Spinal cord (tissue), 10 donors: Measurements from ENCODE around the gene ATF7. TPM values are rescaled to one million over a fixed set of nuclear protein-coding genes. Genes with fewer than 3 reads are reported as not detected.
"Not testable (repeated sequence)": the region's sequence is repeated elsewhere in the genome, so short reads cannot be mapped to it uniquely, and the experiment has no call there.

ENCODE experiments used
- DNase-seq, 6 donors: peaks; one replicate each; pipeline versions ENCODE4 v3.0.0 to v3.0.0-alpha.2; 2013 to 2015; ENCODE audit warnings: low spot score in 6 of 6, low read depth in 4 of 6
- H3K27ac ChIP-seq: one replicate; pipeline ENCODE4 v1.5.1; 2013; ENCODE audit warnings: low read depth, low read length, control low read depth
- H3K27me3 ChIP-seq: one replicate; pipeline ENCODE4 v1.6.1; 2013; ENCODE audit warnings: low read length; ENCODE audit not compliant: control insufficient read depth, insufficient read depth
- H3K36me3 ChIP-seq: one replicate; pipeline ENCODE4 v1.6.1; 2013; ENCODE audit warnings: low read length; ENCODE audit not compliant: control insufficient read depth, insufficient read depth
- H3K4me1 ChIP-seq: one replicate; pipeline ENCODE4 v1.6.1; 2013; ENCODE audit warnings: low read length; ENCODE audit not compliant: control insufficient read depth, insufficient read depth
- H3K4me3 ChIP-seq: one replicate; pipeline ENCODE4 v1.5.1; 2013; ENCODE audit warnings: low read depth, low read length, control low read depth
- H3K9me3 ChIP-seq: one replicate; pipeline ENCODE4 v1.6.1; 2013; ENCODE audit warnings: low read length; ENCODE audit not compliant: control insufficient read depth, insufficient read depth
- WGBS: methylation state at CpG from one replicate; pipeline ENCODE4 v1.1.5; 2013; ENCODE audit warnings: missing lambda C conversion rate; ENCODE audit not compliant: insufficient coverage; 5-methylcytosine and 5-hydroxymethylcytosine counted together
- polyA plus RNA-seq, 2 donors: library from polyadenylated mRNA; unstranded; fragments of 120-200 nt; gene quantifications; one replicate each; pipeline ENCODE4 v1.2.1, GENCODE V29; 2013; ENCODE audit not compliant: insufficient read length in 2 of 2
- total RNA-seq, 2 donors: library from RNA; depleted of rRNA in 1 of 2; stranded (reverse); fragments of 120-200 nt in 1 of 2; fragments of >200 nt in 1 of 2; gene quantifications; one replicate each; pipeline versions ENCODE4 v1.2.3 to v1.2.4, GENCODE V29; 2013 to 2014
- donor health status: healthy.

ATF7 gene
- total and polyA plus RNA-seq, 4 donors, result 18.7 to 31.1 (median 24.3) TPM

- H3K9me3 ChIP-seq, result no peaks in the 10 kb centered on the region
- no peak overlapping the region for H3K27ac ChIP-seq
- H3K4me1 ChIP-seq, result no peaks in the 10 kb centered on the region
- WGBS, result 96% methylated on average over 8 of the region's 10 CpGs
- H3K36me3 ChIP-seq, result peaks cover 80% of the 10 kb centered on the region
- no peaks in the 10 kb centered on the region for H3K27me3 ChIP-seq
- H3K4me3 ChIP-seq, result no peak overlapping the region
- no peak for DNase-seq
Observed at GRCh38 chr12:53484686-53485575, 141.3 kb downstream of the ATF7 start.

- H3K4me1 ChIP-seq, result no peaks in the 10 kb centered on the region
- WGBS, result 92% methylated on average over 2 of the region's 4 CpGs
- no peak overlapping the region for H3K4me3 ChIP-seq
- H3K36me3 ChIP-seq, result peaks cover 82% of the 10 kb centered on the region
- no peak for DNase-seq
- no peaks in the 10 kb centered on the region for H3K9me3 ChIP-seq
- no peaks in the 10 kb centered on the region for H3K27me3 ChIP-seq
- no peak overlapping the region for H3K27ac ChIP-seq
Observed at GRCh38 chr12:53483979-53484377, 142.2 kb downstream of the ATF7 start.

- Histone ChIP-seq H3K27me3 (no peaks in the 10 kb centered on the region), H3K27ac (no peak overlapping the region), H3K36me3 (peaks cover 82% of the 10 kb centered on the region), H3K9me3 (no peaks in the 10 kb centered on the region), H3K4me3 (no peak overlapping the region), H3K4me1 (no peaks in the 10 kb centered on the region)
- DNase-seq, result no peak
- WGBS, result 88% methylated on average over 6 of the region's 9 CpGs
Observed at GRCh38 chr12:53483225-53483978, 142.8 kb downstream of the ATF7 start.

GRCh38 chr12:53482626-53483168 is 143.5 kb downstream of the ATF7 start:
- DNase-seq, result no peak
- peaks cover 80% of the 10 kb centered on the region for H3K36me3 ChIP-seq

GRCh38 chr12:53481939-53482586 is 144.1 kb downstream of the ATF7 start:
- Histone ChIP-seq H3K27me3 (no peaks in the 10 kb centered on the region), H3K36me3 (peaks cover 79% of the 10 kb centered on the region), H3K4me3 (no peak overlapping the region), H3K4me1 (no peaks in the 10 kb centered on the region), H3K9me3 (no peaks in the 10 kb centered on the region), H3K27ac (no peak overlapping the region)
- no peak for DNase-seq
- 89% methylated on average over 4 of the region's 9 CpGs for WGBS

More at GRCh38 chr12:53482626-53483168, 143.5 kb downstream of the ATF7 start:
- no peaks in the 10 kb centered on the region for H3K9me3 ChIP-seq
- 89% methylated on average over 13 of the region's 18 CpGs for WGBS
- H3K4me1 ChIP-seq, result no peaks in the 10 kb centered on the region
- H3K27ac ChIP-seq, result no peak overlapping the region
- no peak overlapping the region for H3K4me3 ChIP-seq
- no peaks in the 10 kb centered on the region for H3K27me3 ChIP-seq

GRCh38 chr12:53481458-53481857 is 144.7 kb downstream of the ATF7 start:
- H3K4me3 ChIP-seq, H3K4me1 ChIP-seq, H3K9me3 ChIP-seq, H3K27ac ChIP-seq, H3K27me3 ChIP-seq, DNase-seq: not testable (repeated sequence)
- WGBS, result 73% methylated on average over 5 of the region's 6 CpGs
- H3K36me3 ChIP-seq, result peaks cover 78% of the 10 kb centered on the region

- no peak for DNase-seq
- no peaks in the 10 kb centered on the region for H3K4me1 ChIP-seq
- peaks cover 72% of the 10 kb centered on the region for H3K36me3 ChIP-seq
- H3K4me3 ChIP-seq, result no peak overlapping the region
- H3K27me3 ChIP-seq, result no peaks in the 10 kb centered on the region
- H3K27ac ChIP-seq, result no peak overlapping the region
- no peaks in the 10 kb centered on the region for H3K9me3 ChIP-seq
- WGBS, result 93% methylated on average over 3 of the region's 12 CpGs
Observed at GRCh38 chr12:53480491-53481442, 145.4 kb downstream of the ATF7 start.

- H3K27me3 ChIP-seq, result no peaks in the 10 kb centered on the region
- no peak for DNase-seq
- no peaks in the 10 kb centered on the region for H3K4me1 ChIP-seq
- no peak overlapping the region for H3K4me3 ChIP-seq
- WGBS, result no CpG with 5 or more reads among the region's 5 CpGs
- no peak overlapping the region for H3K27ac ChIP-seq
- H3K9me3 ChIP-seq, result no peaks in the 10 kb centered on the region
- peaks cover 71% of the 10 kb centered on the region for H3K36me3 ChIP-seq
Observed at GRCh38 chr12:53479331-53479730, 146.9 kb downstream of the ATF7 start.
